GM19193 (cell line): ENCODE measurements around the gene GRM8.

Source experiments
- POLR2A ChIP-seq: IDR thresholded peaks from 4 replicates; pipeline ENCODE4 v1.6.1; 2011; ENCODE audit not compliant: insufficient read depth, insufficient read length; ENCODE audit errors: extremely low read depth

The GRM8 gene

DNA sequence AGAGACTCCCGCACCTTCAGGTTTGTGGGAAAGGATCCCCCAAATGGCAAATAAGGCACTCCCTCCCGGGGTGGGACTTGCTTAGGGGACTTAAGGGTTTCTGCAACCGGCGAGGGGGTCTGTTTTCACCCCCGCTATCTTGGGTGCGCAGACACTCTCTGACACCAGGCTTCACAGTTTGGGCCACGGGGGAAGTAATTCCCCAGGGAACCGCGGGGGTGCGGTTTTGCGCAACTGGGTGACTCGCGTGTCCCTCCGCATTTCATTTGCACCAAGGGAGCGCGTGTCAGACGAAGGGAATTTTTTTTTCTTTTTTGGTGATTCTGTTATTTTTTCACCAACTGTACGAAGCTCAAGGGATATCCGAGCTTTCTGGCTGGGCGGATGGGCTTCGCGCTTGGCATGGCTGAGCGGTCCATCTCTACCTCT lies 1.7 kb downstream of the GRM8 start:
- no peak for TF ChIP-seq POLR2A

DNA sequence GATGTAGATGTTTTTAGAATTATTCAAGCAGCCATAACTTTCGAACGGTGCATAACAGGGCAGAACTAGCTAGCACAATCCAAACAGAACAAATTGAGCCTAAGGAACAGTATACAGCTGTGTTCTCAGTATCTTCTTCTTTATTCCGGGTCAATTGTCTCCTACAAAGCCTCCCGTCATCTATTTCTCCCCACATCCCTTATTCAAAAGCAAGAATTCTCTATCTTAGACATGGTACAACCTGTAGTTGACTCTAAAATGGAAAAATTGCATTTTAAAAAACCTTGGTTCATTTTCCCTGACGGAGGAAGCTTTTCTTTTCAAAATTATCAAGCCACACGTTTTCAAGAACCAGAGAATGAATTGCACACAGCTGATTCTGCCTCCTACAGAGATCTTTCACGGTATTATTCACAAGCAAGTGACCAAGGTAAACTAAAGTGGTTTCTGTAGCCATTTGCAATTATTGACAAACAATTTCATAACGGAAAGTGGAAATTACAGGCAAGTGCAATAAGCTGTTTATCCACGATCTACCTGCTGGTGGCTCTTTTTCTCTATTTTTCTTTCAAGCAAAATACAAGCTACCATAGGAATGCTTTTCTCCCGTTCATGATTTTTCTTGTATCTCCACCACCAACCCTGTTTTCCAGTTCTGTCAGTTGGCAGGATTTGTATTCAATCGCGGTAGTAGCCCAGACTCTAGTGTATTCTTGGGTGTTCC lies 2.3 kb downstream of the GRM8 start:
- no peak for TF ChIP-seq POLR2A

DNA sequence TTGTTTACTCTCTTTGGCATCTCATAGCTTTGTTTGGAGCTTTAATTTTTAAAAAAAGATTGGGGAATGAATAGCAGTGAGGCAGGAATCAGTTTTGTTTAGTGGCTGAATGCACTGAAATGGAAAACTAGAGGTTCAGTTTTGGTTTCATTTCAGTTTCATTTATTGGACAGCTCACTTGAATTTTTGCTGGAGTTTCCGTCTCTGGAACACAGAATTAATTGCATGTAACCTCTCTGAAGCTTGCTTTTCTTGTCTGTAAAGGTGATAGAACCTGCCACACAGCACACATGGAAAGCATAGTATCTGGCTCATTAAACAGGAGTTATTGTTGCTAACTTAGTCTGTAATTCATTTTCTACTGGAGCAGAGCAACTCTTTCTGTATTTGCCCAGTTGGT lies 7.1 kb downstream of the GRM8 start:
- no peak for TF ChIP-seq POLR2A

DNA sequence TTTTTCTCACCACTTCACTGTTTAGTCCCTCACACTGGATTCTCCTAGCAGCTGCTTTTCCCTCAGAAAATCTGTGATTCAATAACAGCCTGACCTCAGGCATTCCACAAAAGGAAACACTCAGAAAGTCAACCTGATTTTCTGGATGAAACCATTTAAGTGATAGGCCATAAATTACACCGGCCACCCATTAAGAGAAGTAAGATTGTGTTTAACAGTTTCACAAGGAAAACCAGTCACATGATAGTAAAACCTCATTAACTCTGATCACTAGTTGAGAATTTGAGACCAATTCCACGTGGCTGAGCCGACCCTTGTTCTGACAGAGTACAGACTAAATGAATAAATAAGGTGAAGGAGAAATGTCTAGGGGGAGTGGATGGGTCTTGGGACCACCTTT lies 7.7 kb downstream of the GRM8 start:
- TF ChIP-seq POLR2A = no peak

DNA sequence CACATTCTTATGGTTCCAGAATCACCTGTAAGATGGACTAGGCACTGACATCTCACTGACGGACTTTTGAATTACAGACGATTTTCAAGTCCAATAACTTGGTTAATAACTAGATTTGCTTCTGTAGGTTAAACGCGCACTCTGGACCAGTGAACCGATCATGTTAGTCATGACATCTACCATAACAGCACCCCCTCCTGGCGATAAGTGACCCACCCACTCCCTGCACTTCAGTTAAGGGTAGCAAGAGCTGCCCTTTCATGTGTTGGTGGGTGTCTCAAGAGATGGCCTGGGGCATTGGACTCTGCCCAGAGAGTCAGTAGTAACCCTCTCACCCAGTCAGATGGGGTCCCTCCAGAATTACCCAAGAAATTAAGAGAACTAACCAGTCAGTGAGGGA lies 12.9 kb downstream of the GRM8 start:
- TF ChIP-seq POLR2A = no peak

DNA sequence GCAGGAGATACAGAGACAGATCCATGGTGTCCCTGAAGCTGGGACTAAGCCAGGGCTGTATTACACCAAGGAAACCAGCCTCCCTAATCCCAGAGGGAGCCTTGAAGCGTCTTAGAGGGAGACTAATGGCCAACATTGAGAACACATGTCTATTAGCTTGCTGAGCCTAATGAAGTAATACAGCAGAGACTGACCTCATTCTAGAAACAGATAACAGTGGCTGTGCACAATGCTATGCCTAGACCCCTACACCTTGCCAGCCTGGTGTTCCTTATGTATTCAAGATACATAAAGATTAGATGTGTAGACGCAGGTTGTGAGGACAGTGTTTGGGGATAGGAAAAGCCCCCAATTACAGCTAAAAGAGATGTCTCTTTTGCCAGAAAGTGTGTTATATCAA lies 19.1 kb downstream of the GRM8 start:
- TF ChIP-seq POLR2A = no peak

DNA sequence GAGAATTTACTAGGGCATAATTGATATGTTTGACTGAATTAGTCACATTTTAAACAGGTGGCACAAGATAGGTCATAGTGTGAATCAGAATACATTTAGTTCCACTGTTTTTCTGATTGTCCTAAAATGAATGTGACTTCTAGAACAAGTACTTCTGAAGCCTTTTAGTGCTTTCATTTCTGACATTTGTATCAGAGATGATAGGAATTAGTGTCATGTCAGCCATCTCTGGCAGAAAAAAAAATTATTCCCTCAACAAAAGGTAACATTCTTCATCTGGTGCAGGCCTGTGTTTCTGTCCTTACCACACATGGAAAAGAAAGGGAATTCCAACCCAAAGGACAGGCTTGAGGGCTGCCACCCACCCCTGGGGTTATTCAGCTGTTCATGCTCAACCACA lies 21.3 kb downstream of the GRM8 start:
- TF ChIP-seq POLR2A = no peak

DNA sequence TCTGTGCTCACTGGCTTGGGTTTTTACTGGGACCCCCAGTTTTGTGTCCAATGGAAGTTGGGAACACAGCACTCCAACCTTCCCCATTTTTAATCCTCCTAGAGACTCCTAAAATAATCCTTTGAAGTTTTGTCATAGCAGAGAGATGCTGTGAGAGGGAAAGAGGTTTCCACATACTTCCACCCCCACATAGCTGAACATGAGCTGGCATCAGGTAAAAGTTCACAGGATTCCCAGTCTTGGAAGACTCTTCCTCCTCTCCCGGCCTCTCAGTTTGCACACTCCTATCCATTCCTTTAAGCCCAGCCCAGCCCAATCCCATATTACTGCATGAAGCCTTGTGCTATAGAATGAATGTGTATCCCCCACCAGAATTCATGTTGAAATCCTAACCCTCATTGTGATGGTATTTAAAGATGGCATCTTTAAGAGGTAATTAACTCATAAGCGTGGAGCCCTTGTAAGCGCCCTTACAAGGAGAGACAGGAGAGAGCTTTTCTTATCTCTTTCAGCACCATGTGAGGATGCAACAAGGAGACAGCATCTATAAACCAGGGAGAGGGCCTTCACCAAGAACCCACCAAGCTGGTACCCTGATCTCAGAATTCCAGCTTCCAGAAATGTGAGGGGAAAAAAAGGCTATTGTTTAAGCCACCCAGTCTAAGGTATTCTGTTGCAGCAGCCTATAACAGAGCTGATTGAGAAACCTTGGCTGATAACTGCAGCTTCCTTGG lies 22.4 kb downstream of the GRM8 start:
- no peak for TF ChIP-seq POLR2A

DNA sequence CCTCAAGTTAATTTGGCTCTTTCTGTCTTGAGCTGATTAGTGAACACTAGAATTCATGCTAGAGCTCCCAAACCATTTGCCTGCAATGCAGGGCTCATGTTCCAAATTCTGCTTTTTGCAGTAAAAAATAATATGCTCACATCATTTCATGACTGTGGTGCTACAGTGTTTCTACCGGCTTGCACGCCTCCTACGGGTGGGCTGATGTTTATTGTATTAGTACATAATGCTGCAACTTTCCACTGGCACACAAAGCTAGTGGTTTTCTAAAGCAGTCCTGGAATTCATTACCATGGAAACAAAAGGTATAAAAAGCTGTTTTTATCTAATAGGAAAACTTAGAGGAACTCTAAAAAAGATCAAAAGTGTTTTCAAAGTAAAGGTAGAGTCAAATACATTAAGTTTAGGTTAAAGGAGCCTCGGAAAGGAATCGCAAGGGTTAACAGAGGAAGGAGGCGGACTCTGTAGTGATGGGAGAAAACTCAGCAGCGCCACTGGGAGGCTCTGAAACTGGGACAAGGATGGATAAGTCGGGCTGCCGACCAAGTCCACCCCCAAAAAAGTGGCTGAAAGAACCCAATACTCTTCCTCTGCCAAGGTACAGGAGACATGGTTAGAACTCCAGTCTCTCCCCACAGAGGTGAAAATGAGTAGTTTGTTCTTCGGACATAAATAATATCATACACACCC lies 25.9 kb downstream of the GRM8 start:
- TF ChIP-seq POLR2A = no peak

DNA sequence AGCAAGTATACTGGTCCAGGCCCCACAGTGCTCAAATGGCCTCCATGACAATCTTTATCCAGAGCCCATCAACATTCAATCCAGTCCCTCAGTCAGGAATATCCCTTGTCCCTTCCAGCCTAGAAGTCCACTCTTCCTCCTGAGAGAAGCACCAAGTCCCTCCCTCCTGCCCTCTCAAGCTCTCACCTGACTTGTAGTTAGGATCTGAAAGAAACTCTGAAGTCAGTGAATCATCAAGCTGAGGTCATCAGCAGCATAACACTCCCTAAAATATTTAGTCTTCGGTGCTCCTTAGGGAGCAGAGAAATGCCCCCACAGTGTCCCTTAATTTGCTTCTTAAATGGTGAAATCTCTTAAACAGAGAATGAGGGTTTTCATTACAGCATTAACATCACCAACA lies 31.0 kb downstream of the GRM8 start:
- TF ChIP-seq POLR2A = no peak

DNA sequence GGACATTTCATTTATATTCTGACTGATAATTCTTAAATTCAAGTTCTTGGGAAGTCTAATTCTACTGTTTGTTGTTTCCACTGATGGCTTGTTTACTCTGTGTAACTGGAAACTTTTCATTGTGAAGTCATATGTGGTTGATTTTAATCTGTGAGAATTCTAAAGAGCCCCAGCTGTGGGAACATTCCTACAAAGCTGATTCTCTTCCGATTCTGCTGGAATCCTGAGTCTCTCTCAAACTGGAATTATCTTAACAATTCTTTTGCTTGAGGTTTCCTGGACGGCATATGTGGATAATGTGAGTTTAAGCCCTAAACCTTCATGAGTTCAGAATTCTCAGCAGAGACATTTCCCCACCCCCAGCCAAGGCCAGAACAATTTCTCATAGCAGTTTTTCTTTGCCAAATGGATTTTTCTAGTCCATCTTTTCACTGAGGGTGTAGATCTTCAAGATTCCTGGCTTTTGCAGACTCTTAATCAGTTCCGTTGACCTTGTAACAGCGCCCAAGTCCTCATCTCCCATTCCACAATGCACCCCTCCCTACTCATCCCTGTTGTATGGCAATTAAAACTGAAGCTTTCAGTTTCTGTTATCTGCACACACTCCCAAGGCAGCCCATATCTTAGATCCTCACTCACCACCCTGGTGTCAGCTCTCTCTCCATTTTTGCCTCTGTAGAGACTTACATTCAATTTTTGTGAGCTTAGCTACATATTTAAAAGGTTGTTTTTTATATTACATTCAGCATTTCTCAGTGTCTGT lies 37.6 kb downstream of the GRM8 start:
- TF ChIP-seq POLR2A = no peak

DNA sequence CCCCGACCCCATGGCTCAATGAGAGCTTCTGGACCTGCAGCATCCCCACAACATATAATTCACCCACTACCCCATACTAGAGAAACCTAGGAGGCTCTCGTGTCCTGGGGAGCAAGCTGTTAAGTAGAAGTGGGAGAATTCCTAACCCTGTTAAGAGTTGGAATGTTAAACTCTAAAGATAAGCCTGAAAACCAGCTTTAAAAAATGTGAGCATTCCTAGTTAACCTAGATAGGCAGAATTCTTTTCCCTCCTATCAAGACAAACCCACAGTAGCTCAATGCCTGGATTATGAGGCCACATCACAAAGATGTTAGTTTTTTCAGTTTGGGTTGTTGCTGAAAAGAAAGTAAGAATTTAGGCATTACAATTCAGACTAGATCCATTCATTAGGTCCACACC lies 42.9 kb downstream of the GRM8 start:
- no peak for TF ChIP-seq POLR2A

DNA sequence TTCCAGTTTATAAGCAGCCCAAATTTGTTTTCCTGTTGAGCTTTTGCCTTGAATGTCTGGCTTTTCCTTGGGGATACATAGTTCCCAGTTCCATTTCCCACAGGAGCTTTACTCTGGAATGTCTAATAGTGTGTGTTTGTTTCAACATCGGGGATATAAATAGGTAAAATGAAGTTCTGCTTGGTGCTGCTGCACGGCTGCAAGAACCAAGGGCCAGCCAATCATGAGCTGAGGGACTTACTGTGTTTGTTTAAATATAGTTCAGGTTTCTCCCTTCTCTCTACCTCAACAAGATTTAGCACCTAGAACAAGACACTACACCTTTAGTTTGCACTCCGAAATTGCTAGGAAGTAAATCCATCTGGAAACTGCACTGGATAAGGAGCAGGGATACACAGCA lies 43.9 kb downstream of the GRM8 start:
- no peak for TF ChIP-seq POLR2A

DNA sequence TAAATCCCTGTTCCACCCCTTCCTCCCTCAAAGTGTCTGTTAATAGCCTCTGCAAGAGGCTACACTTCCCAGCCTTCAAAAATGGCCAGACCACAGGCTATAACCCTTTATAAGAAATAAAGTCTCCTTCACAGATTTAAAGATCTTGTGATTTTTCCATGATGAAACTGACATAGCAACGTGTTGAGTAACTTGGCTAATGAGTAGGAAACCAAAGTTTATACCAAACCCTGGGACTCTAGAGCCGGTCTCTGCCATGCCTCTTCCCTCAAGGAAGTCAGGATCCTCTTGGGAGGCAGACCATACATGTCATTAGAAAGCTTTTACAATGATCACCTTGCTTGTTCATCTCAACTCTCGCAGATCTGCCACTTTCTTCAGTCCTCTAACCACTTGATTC lies 44.4 kb downstream of the GRM8 start:
- TF ChIP-seq POLR2A = no peak

DNA sequence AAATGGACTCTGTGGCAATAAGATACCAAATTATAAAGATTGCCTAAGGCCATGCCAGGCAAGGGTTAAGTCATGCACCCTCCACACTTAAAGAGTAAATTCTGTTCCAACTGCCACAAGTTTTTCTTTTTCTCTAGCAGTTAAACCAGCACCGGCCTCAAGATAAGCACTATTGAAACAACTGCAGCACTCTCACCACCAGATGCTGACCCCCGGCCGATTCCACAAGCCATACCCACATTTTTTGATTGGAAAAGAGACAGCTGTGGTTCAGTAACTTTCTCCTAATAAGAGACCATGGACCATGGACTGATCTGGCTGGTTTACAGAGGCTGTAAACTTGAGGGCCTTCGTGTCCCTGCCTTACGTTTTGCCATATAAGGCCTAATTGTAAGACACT lies 44.9 kb downstream of the GRM8 start:
- TF ChIP-seq POLR2A = no peak
